ENCODE results near the gene CGRRF1. TPM values are rescaled to one million over a fixed set of nuclear protein-coding genes. Genes with fewer than 3 reads are reported as not detected.

Gene CGRRF1
- total and polyA plus RNA-seq, 9 of the 15 experiments (the other 6 are each of a cell fraction or from before 2014, with no cell fraction given): 2.8 to 15.8 (median 4.6) TPM

GRCh38 chr14:54501480-54501879 is 8.2 kb upstream of the CGRRF1 start:
- WGBS (ENCODE audit: insufficient coverage, low coverage, missing lambda C conversion rate): 78% methylated on average over 2 of the region's 3 CpGs
- peaks cover 3 to 12% of the 10 kb centered on the region in 2 experiments; a peak in 3 of 5 replicates for H3K4me1 ChIP-seq (replicated peaks in 1 of 2; ENCODE audit: control insufficient read depth in 2 of 2, insufficient read depth in 2 of 2, low read length in 2 of 2)
- FAIRE-seq: no peak

More at GRCh38 chr14:54501480-54501879, 8.2 kb upstream of the CGRRF1 start:
- H3K9ac ChIP-seq (ENCODE audit: insufficient read depth in 1 of 2, low read depth in 2 of 2, low read length in 2 of 2): no peak overlapping the region
- in situ Hi-C loops (cut with MboI): no loop called here
- CTCF ChIA-PET (ENCODE audit: low intra/inter-chr PET ratio): interaction anchor here (0.6 kb wide), 1 partner anchor 13 kb away, joined by 4 read pairs; no protein-coding TSS in a partner anchor
- TF ChIP-seq ZKSCAN1 (IDR thresholded peaks at IDR 0.05; ENCODE audit: low read depth, low read length): no peak
- no peak for TF ChIP-seq KHSRP (IDR thresholded peaks at IDR 0.05)
- no peak for TF ChIP-seq HNRNPH1 (optimal IDR thresholded peaks at IDR 0.05; ENCODE audit: low read depth, low read length)
- no peak for TF ChIP-seq MTF1 (CRISPR knock-in tag; IDR thresholded peaks at IDR 0.05; ENCODE audit: borderline replicate concordance)
- TF ChIP-seq KDM2B (CRISPR knock-in tag; IDR thresholded peaks at IDR 0.05): no peak
- TF ChIP-seq GTF2A2 (tag; IDR thresholded peaks at IDR 0.05): no peak
- TF ChIP-seq ZNF124 (CRISPR knock-in tag; IDR thresholded peaks at IDR 0.05): no peak
- no peak for TF ChIP-seq ZBTB33 (CRISPR knock-in tag; IDR thresholded peaks at IDR 0.05)
- no peak for TF ChIP-seq ZKSCAN3 (CRISPR knock-in tag; IDR thresholded peaks at IDR 0.05)
- TF ChIP-seq RCOR1 (IDR thresholded peaks at IDR 0.05; ENCODE audit: borderline replicate concordance in 1 of 2, low read depth in 2 of 2, low read length in 2 of 2): no peak
- TF ChIP-seq HNRNPLL (IDR thresholded peaks at IDR 0.05; ENCODE audit: low read depth, low read length, poor library complexity, severe bottlenecking): no peak
- H3K36me3 ChIP-seq (ENCODE audit: control insufficient read depth, insufficient read depth, low read length): no peaks in the 10 kb centered on the region
- no peak overlapping the region for H2AFZ ChIP-seq (ENCODE audit: low read depth, low read length)
- POLR2A ChIA-PET: interaction anchor here (0.5 kb wide), 1 partner anchor 28 kb away, joined by 4 read pairs; no protein-coding TSS in a partner anchor
- DNase-seq (ENCODE audit: extremely low read depth in 1 of 4, low spot score in 3 of 4) (no peak), ATAC-seq (no peak)
- H3K9me1 ChIP-seq (ENCODE audit: control insufficient read depth, insufficient read depth, low read length): no peaks in the 10 kb centered on the region
- BruUV-seq (replicated peaks): no TSS peak
- no peaks in the 10 kb centered on the region for H4K20me1 ChIP-seq (replicated peaks; ENCODE audit: control insufficient read depth, insufficient read depth, low read length)
- H3K4me2 ChIP-seq (ENCODE audit: insufficient read depth, low read length): no peak overlapping the region
- H3K9me3 ChIP-seq (replicated peaks; ENCODE audit: control insufficient read depth, insufficient read depth, low read depth, low read length): no peaks in the 10 kb centered on the region
- no peak overlapping the region for H3K4me3 ChIP-seq
- intact Hi-C loops (cut with micrococcal nuclease): no loop called here
- no peaks in the 10 kb centered on the region for H3K79me2 ChIP-seq (ENCODE audit: control insufficient read depth, insufficient read depth, low read length)
- H3K27ac ChIP-seq (ENCODE audit: extremely low read depth, low read depth, low read length): no peak overlapping the region
- no peaks in the 10 kb centered on the region for H3K27me3 ChIP-seq (ENCODE audit: control insufficient read depth in 2 of 2, insufficient read depth in 2 of 2, low read length in 2 of 2)

Data from K562 (cell line).